Measurements from ENCODE around the gene CACNA1D. TPM values are rescaled to one million over a fixed set of nuclear protein-coding genes. Genes with fewer than 3 reads are reported as not detected.
A peak's percentile ranks its signal among the peaks of the same experiment; 100 is the strongest.

CACNA1D gene
- total RNA-seq, 1 donor from 2014 or later: 47.2 TPM

DNA sequence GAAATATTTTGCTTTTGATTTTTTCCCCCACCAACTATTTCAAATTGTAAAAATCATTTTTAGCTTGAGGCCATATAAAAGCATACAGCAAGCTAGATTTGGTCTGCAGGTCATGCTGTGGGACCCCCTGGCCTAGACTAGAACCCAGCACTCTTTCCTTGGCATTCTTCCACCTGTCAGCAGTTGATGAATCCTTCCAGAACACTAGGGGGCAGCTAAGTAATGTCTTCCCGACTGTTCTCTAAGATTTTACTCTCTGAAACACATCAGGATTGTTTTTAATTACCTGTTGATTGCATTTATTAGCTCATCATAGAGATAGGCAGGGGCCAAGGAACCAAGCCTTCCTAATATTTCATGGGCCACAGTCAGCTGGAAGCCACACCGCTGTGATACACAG, 174.5 kb downstream of the CACNA1D start:
- Histone ChIP-seq H3K4me1 (no peaks in the 10 kb centered on the region), H3K36me3 (no peaks in the 10 kb centered on the region), H3K4me3 (no peak overlapping the region), H3K9me3 (no peaks in the 10 kb centered on the region), H3K27ac (no peak overlapping the region), H3K27me3 (no peaks in the 10 kb centered on the region)
- ATAC-seq (no peak), DNase-seq (no peak)
- intact Hi-C loops (cut with DNase I): no loop called here
- TF ChIP-seq, protein P1, sequence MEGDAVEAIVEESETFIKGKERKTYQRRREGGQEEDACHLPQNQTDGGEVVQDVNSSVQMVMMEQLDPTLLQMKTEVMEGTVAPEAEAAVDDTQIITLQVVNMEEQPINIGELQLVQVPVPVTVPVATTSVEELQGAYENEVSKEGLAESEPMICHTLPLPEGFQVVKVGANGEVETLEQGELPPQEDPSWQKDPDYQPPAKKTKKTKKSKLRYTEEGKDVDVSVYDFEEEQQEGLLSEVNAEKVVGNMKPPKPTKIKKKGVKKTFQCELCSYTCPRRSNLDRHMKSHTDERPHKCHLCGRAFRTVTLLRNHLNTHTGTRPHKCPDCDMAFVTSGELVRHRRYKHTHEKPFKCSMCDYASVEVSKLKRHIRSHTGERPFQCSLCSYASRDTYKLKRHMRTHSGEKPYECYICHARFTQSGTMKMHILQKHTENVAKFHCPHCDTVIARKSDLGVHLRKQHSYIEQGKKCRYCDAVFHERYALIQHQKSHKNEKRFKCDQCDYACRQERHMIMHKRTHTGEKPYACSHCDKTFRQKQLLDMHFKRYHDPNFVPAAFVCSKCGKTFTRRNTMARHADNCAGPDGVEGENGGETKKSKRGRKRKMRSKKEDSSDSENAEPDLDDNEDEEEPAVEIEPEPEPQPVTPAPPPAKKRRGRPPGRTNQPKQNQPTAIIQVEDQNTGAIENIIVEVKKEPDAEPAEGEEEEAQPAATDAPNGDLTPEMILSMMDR (IDR thresholded peaks at IDR 0.05): peak; percentile 16

DNA sequence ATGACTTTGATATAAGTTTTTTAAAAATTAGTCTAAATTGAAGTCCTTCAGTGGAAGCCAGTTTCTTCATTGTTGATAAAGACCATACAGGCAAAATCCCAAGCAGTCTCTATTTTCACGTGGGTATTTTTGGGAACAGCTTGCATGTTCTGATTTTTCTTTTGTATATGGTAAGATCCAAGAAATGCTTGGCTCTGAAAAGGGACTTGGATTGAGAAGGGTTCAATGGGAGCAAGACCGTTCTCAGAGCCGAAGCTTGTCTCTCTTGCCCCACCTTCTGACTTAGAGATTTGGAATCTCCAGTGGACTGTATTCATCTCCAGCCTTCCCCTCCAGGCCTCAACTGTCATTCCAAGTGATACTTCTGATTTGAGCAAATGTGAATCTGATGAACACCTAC, 176.3 kb downstream of the CACNA1D start:
- no peak for ATAC-seq
- Histone ChIP-seq H3K36me3 (no peaks in the 10 kb centered on the region), H3K4me3 (no peak overlapping the region), H3K27me3 (no peaks in the 10 kb centered on the region), H3K4me1 (no peaks in the 10 kb centered on the region), H3K27ac (no peak overlapping the region), H3K9me3 (no peaks in the 10 kb centered on the region)
- DNase-seq: no peak
- TF ChIP-seq, protein P1 (IDR thresholded peaks at IDR 0.05): no peak
- intact Hi-C loops (cut with DNase I): no loop called here

DNA sequence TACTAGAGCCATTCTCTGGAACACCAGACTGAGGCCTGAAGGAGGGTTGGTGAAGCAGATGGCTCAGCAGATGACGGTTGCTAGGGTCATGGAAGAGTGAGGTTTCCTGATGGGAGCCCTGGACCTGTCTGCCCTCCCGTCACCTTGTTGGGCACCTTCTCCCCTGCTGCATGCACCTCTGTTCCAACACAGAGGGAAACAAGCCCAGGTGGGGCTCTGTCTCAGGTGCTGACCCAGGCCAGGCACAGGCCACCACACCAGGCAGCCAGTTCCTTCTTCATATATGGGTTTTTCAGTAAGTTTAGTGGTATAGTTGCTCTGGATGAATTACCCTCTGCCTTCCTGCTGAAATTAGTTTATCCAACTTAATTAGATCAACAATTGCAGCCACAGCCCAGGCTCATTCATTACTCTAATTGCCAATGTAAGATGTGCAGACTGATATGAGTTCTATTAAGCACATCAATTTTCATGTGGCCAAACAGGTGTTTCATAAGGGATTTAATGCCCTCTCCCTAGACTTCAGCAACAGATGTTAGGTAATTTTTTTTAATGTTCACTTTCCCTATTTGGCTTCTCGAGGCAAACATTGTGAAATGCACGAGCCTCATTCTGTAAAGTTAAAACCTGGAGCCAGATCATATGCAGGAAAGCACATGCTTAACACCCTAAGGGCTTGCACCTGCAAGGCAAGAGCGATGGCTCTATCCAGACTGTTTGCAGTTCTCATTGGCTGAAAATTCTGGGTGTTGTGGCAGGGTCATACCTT, 177.0 kb downstream of the CACNA1D start:
- H3K9me3 ChIP-seq: no peaks in the 10 kb centered on the region
- no peaks in the 10 kb centered on the region for H3K27me3 ChIP-seq
- no peaks in the 10 kb centered on the region for H3K4me1 ChIP-seq
- no peak overlapping the region for H3K27ac ChIP-seq
- no peak overlapping the region for H3K4me3 ChIP-seq
- H3K36me3 ChIP-seq: no peaks in the 10 kb centered on the region
- peak; percentile 41 for ATAC-seq
- no peak for DNase-seq
- intact Hi-C loops (cut with DNase I): no loop called here
- TF ChIP-seq, protein P1 (IDR thresholded peaks at IDR 0.05): no peak

DNA sequence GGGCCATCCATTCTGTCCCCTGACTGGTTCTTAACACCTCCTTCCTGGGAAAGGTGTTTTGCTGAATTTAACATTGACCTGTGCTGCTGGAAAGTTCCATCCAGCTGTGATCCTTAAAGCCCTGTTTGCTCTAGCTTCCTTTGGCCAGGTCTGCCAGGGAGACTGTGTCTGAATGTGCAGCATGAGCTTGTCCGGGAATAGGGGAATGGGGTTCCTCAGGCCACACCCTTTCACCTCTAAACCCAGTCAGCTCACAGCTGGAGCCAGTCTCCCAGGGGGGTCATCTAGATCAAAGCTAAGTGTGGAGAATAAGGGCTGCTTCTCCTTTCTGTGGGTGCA, 177.5 kb downstream of the CACNA1D start:
- Histone ChIP-seq H3K4me3 (no peak overlapping the region), H3K27me3 (no peaks in the 10 kb centered on the region), H3K36me3 (no peaks in the 10 kb centered on the region), H3K9me3 (no peaks in the 10 kb centered on the region), H3K27ac (no peak overlapping the region), H3K4me1 (no peaks in the 10 kb centered on the region)
- TF ChIP-seq, protein P1 (IDR thresholded peaks at IDR 0.05): no peak
- intact Hi-C loops (cut with DNase I): no loop called here
- DNase-seq: no peak
- ATAC-seq: no peak

DNA sequence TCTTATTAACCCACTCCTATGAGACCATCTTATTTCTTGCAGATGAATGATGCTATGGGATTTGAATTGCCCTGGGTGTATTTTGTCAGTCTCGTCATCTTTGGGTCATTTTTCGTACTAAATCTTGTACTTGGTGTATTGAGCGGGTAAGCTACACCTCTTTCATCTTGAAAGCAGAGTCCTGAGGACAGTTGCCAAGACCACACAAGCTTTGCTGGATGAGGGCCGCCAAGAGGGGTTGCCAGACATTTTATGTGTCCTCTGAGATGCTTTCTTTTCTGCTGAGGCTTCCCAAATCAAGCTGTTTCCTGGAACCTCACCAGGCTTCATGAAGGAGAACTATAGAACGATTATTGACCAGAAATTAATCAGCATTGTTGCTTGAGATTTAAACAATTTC, 178.6 kb downstream of the CACNA1D start:
- DNase-seq: no peak
- no peak overlapping the region for H3K27ac ChIP-seq
- TF ChIP-seq, protein P1 (IDR thresholded peaks at IDR 0.05): no peak
- no peaks in the 10 kb centered on the region for H3K27me3 ChIP-seq
- no peaks in the 10 kb centered on the region for H3K36me3 ChIP-seq
- no peaks in the 10 kb centered on the region for H3K4me1 ChIP-seq
- no peak for ATAC-seq
- no peaks in the 10 kb centered on the region for H3K9me3 ChIP-seq
- H3K4me3 ChIP-seq: no peak overlapping the region
- intact Hi-C loops (cut with DNase I): no loop called here

Data from upper lobe of right lung (tissue), 1 donor.